Liver (tissue), 9 donors: ENCODE data around the gene KIAA1217. TPM values are rescaled to one million over a fixed set of nuclear protein-coding genes. Genes with fewer than 3 reads are reported as not detected.

Source experiments
- DNase-seq: peaks from one replicate; pipeline ENCODE4 v3.0.0-alpha.2; 2017; ENCODE audit warnings: low spot score
- H3K27ac ChIP-seq, 2 donors: one replicate each; pipeline ENCODE4 v1.7.0; 2013; ENCODE audit warnings: inconsistent platforms in 2 of 2, low read length in 2 of 2, control low read depth in 1 of 2, low read depth in 1 of 2, mild to moderate bottlenecking in 1 of 2
- H3K27me3 ChIP-seq, 4 donors: one replicate each; pipeline versions ENCODE4 v1.6.1 to v1.7.0; 2013; ENCODE audit warnings: low read length in 3 of 4, inconsistent platforms in 1 of 4, mild to moderate bottlenecking in 1 of 4, moderate library complexity in 1 of 4; ENCODE audit not compliant: control insufficient read depth in 4 of 4, insufficient read depth in 4 of 4
- H3K36me3 ChIP-seq, 4 donors: one replicate each; pipeline versions ENCODE4 v1.6.1 to v1.7.0; 2013; ENCODE audit warnings: low read length in 3 of 4, mild to moderate bottlenecking in 3 of 4, low read depth in 1 of 4, moderate library complexity in 1 of 4; ENCODE audit not compliant: control insufficient read depth in 4 of 4, insufficient read depth in 3 of 4
- H3K4me1 ChIP-seq, 4 donors: one replicate each; pipeline versions ENCODE4 v1.6.1 to v1.7.0; 2013; ENCODE audit warnings: low read length in 3 of 4, mild to moderate bottlenecking in 3 of 4, moderate library complexity in 1 of 4; ENCODE audit not compliant: control insufficient read depth in 4 of 4, insufficient read depth in 4 of 4
- H3K4me3 ChIP-seq, 3 donors: one replicate each; pipeline versions ENCODE4 v1.6.1 to v1.7.0; 2013; ENCODE audit warnings: low read length in 3 of 3, control low read depth in 1 of 3, low read depth in 1 of 3, mild to moderate bottlenecking in 1 of 3
- H3K9ac ChIP-seq, 2 donors: one replicate each; pipeline ENCODE4 v1.7.0; 2013; ENCODE audit warnings: low read length in 2 of 2, mild to moderate bottlenecking in 2 of 2, moderate library complexity in 2 of 2, control low read depth in 1 of 2, low read depth in 1 of 2
- H3K9me3 ChIP-seq, 4 donors: one replicate each; pipeline versions ENCODE4 v1.6.1 to v1.7.0; 2013; ENCODE audit warnings: low read length in 3 of 4; ENCODE audit not compliant: control insufficient read depth in 4 of 4
- ATF3 ChIP-seq: IDR thresholded peaks from 2 replicates; pipeline ENCODE4 v1.6.1; 2016; ENCODE audit warnings: antibody characterized with exemption
- CTCF ChIP-seq: fragments of 150-350 bp; IDR thresholded peaks from 2 replicates; pipeline ENCODE4 v1.5.1; 2017; ENCODE audit warnings: improper control_type of control experiment, low read depth, low read length; ENCODE audit not compliant: missing input control
- FOXA1 ChIP-seq: IDR thresholded peaks from 2 replicates; pipeline ENCODE4 v1.6.1; 2016; ENCODE audit warnings: antibody characterized with exemption
- FOXA2 ChIP-seq: IDR thresholded peaks from 2 replicates; pipeline ENCODE4 v1.6.1; 2016; ENCODE audit warnings: antibody characterized with exemption
- GABPA ChIP-seq, 2 donors: IDR thresholded peaks in 1 of 2; conservative IDR thresholded peaks in 1 of 2; 2 replicates each; pipeline ENCODE4 v1.6.1; 2016; ENCODE audit warnings: antibody characterized with exemption in 2 of 2, mild to moderate bottlenecking in 1 of 2, moderate library complexity in 1 of 2
- MAX ChIP-seq: IDR thresholded peaks from 2 replicates; pipeline ENCODE4 v1.6.1; 2016; ENCODE audit warnings: antibody characterized with exemption
- REST ChIP-seq: IDR thresholded peaks from 2 replicates; pipeline ENCODE4 v1.6.1; 2016; ENCODE audit warnings: antibody characterized with exemption, mild to moderate bottlenecking
- SP1 ChIP-seq: IDR thresholded peaks from 2 replicates; pipeline ENCODE4 v1.6.1; 2018; ENCODE audit warnings: antibody characterized with exemption, mild to moderate bottlenecking
- TAF1 ChIP-seq: conservative IDR thresholded peaks from 2 replicates; pipeline ENCODE4 v1.6.1; 2016; ENCODE audit warnings: antibody characterized with exemption, mild to moderate bottlenecking
- YY1 ChIP-seq: IDR thresholded peaks from 2 replicates; pipeline ENCODE4 v1.6.1; 2016; ENCODE audit warnings: antibody characterized with exemption, mild to moderate bottlenecking
- ZBTB33 ChIP-seq: IDR thresholded peaks from 2 replicates; pipeline ENCODE4 v1.6.1; 2016; ENCODE audit warnings: antibody characterized with exemption
- WGBS: extraction: QIAGEN DNeasy Blood & Tissue Kit; methylation state at CpG from one replicate; pipeline ENCODE4 v1.1.7; 2013; 5-methylcytosine and 5-hydroxymethylcytosine counted together
- polyA plus RNA-seq, 2 donors: library from polyadenylated mRNA; stranded (reverse) in 1 of 2; unstranded in 1 of 2; fragments of 200-250 nt in 1 of 2; fragments of >200 nt in 1 of 2; fragmentation: Nextera tagmentation in 1 of 2; extraction: Ambion mirVana in 1 of 2; gene quantifications; one replicate each; pipeline versions ENCODE4 v1.2.1 to v1.2.3, GENCODE V29; 2013 to 2015
- total RNA-seq, 2 donors: library from RNA; depleted of rRNA; stranded (reverse); fragments of >200 nt; gene quantifications; one replicate each; pipeline ENCODE4 v1.2.3, GENCODE V29; 2014
- donor health status: healthy.
- donor health status: healthy.
- donor health status: healthy.
- donor health status: healthy.
- donor health status: healthy.

Gene KIAA1217
- total and polyA plus RNA-seq, 4 donors: 4.5 to 12.8 (median 6.8) TPM

- H3K9me3 ChIP-seq: no peaks in the 10 kb centered on the region
- 90% methylated on average over 3 of the region's 3 CpGs for WGBS
- TF ChIP-seq SP1 (no peak), REST (no peak)
- no peak for DNase-seq
- no peaks in the 10 kb centered on the region for H3K36me3 ChIP-seq
- no peak overlapping the region for H3K9ac ChIP-seq
- no peak overlapping the region for H3K4me3 ChIP-seq
- H3K4me1 ChIP-seq: no peaks in the 10 kb centered on the region
- no peaks in the 10 kb centered on the region for H3K27me3 ChIP-seq
- H3K27ac ChIP-seq: no peak overlapping the region
Observed at GRCh38 chr10:24574578-24575155, 365.7 kb downstream of the KIAA1217 start.

- no peaks in the 10 kb centered on the region for H3K36me3 ChIP-seq
- no peak for DNase-seq
- no peaks in the 10 kb centered on the region for H3K9me3 ChIP-seq
- WGBS: 81% methylated on average over 10 of the region's 10 CpGs
- no peaks in the 10 kb centered on the region for H3K4me1 ChIP-seq
- TF ChIP-seq YY1 (no peak), GABPA (IDR thresholded peaks at IDR 0.05 in 1 of 2, conservative IDR thresholded peaks at IDR 0.05 in 1 of 2) (no peak), FOXA1 (no peak), ATF3 (no peak), SP1 (no peak), ZBTB33 (no peak), CTCF (no peak), FOXA2 (no peak), TAF1 (no peak), MAX (no peak)
- H3K27me3 ChIP-seq: no peaks in the 10 kb centered on the region
- no peak overlapping the region for H3K27ac ChIP-seq
- no peak overlapping the region for H3K9ac ChIP-seq
- no peak overlapping the region for H3K4me3 ChIP-seq
Observed at GRCh38 chr10:24575481-24576002, 366.6 kb downstream of the KIAA1217 start.
